Eye (tissue), 1 donor: ENCODE results near the gene PHRF1.

Source experiments
- DNase-seq: peaks from one replicate; pipeline ENCODE4 v3.0.0-alpha.2; 2015

PHRF1 gene

DNA sequence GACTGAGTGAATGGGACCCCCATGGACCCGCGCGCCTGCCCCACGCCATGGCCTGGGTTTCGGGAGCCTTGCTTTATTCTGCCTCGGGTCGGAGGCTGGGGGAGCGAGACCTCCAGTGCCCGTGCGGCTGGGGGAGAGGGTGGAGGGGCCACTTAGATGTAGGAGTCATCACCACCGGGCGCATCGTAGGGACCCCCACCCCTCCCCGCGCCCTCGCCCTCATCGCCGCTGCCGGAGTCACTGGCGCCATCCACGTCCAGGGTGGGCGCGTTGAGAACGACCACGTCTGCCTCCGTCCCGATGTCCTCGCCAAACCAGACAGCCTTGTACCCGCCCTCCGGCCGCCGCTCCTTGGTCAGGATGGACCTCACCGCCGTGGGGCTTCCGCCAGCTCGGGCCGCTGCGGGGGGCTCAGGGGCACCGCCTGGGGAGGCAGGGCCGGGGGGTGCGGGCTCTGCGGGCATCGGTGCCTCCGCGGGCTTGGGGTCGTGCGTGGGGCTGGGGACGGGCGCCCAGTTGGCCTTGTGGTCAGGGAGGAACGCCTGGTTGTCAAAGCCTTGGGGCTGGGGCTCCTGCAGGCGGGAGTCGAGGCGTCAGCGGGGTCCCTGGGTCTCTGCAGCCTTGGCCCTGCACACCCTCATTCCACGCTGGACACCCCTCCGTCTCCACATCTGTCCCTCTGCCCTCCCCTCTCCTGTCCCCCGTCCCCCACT lies 41.1 kb downstream of the PHRF1 start:
- DNase-seq: no peak

DNA sequence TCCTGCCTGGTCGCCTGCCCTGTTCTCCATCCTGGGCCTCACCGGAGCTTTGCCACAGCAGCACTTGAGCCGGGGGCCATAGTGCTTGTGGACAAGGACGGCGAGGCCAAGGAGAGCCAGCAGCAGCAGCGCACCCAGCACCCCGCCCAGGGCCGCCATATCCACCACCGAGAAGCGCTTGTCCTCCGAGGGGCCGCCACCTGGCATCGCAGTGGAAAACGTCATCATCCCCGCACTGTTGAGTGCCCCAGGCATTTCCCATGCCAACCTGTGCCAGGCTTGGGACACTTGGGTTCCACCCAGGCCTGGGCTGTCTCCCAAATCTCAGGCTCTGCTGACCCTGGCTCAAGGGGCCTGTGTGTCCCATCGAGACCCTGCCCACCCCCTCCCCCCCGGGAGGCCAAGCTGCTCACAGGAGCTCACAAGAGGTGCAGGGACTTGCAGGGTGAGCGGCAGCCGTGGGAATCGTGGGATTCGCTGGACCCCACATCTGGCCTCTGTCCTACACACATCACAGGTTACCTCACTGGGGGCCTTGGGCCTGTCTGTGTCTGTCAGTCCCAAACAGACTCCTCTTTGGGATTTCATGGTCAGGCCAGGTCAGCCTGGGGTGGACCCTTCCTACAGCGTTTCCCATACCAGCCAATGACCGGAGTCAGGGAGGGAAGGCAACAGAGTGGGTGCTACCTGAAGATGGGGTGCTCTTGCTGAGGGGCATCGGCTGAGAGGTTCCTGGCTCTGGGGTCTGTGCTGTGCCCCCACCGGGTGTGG lies 41.8 kb downstream of the PHRF1 start:
- no peak for DNase-seq

DNA sequence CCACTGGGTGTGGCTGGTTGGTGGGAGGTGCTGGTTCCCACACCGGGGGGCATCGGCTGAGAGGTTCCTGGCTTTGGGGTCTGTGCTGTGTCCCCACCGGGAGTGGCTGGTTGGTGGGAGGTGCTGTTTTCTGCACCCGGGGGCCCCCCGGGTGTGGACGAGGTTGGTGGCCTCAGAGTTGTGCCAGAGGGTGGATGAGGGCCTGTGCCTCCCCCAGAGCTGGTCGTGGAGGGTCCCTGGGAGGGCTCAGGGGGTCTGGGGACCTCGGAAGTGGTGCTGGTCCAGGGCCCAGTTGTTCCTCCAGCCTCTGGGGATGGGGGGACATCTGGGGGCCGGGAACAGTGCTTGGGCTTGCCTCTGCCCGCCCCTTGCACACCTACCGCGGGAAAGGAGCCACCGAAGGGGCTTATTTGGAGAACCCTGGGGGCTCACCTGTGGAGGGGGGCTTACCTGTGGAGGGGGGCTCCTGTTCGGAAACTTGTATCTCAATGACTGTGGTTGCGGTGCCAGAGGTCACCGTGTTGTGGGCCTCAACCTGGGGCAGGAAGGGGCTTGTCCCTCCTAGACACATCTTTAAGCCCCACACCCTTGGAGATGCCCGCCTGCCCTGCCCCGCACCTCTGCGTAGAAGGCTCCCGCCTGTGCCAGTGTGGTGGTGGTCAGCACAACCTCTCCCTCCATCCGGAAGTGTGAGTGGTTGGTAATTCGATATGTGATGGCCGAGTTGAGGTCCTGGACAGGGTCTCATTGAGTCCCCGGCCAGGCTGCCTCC lies 42.8 kb downstream of the PHRF1 start:
- DNase-seq: no peak

DNA sequence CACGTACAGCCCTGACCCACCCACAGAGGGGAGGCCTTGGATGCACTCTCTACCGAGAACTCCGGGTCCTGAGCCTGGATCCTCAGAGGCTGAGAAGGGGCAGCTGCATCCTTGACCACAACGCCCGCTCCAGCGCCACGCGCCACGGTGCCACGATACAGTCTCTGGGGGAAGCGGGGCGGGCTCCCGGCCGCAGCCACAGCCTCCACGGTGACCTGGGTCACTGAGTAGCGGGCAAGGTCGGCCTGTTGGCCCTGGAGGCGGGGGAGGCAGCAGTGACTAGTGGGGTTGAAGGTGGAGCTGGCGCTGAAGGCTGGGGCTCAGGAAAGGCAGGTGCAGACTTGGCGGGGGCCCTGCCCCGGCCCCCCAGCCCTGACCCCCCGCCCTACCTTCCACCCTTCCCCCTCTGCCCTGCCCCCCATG lies 43.4 kb downstream of the PHRF1 start:
- no peak for DNase-seq

DNA sequence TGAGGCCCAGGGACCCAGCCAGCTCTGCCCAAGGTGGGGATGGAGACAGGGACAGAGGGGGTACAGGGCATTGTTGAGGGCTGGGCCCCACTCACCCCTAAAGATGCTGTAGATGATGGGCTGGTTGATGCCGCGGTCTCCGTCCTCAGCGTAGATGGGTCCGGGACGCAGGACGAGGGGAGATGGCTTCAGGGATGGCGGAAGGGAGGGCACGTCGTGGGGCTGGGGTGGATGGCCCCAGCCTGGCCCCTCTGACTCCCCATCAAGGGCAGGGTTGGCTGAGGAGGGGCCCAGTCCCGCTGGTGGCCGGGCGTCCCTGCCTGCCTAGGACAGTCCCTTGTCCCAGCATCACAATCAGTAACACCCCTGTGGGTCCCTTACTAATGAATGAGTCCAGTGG lies 43.9 kb downstream of the PHRF1 start:
- DNase-seq: no peak

DNA sequence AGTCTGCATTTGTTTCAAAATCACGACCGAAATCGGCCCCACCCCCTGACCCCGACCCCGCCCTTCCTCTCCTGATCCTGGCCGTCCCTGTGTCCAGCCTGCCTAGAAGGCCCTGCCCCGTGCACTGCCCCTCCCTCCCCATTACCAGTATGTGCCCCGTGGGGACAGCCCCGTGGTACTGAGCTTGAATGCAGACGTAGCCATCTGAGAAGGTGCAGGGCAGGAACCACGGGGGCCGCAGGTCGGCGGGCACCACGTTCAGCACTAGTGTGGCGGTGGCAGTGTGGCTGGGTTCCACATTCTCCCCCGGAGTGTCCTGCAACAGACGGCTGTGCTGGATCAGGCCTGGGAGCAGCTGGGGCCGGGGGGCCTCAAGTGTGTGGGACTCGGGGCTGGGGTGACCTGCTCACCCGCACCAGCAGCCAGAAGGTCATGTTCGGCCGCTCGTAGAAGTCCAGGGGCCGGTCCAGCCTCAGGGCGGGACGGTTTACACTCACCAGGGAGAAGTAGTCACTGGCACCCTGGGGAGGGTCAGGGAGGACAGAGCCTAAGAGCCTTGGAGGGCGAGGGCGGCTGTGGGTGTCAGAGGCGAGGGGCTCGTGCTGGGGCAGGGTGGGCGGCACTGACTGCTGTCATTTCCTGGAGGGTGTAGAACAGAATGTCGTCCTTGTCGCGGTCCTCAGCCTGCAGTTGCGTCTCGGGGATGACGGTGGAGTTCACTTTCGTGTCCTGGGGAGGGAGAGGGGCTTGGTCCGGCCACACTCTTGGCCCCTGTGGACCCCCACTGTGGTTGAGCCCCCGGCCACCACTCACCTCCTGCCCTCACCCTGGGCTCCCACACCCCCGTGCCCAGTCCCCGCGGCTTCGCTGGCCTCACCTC lies 44.9 kb downstream of the PHRF1 start:
- no peak for DNase-seq

DNA sequence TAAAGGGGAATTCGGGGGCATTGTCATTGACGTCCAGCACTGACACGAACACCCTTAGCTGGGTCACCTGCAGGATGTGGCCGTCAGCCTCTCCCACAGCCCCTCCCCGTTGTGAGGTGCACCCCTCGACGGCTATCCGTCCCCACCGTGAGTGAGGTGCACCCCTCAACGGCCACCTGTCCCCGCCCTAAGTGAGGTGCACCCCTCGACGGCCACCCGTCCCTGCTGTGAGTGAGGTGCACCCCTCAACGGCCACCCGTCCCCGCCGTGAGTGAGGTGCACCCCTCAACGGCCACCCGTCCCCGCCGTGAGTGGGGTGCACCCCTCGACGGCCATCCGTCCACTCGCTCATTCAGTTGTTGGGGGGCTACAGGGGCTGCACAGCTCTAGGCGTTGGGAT lies 45.6 kb downstream of the PHRF1 start:
- no peak for DNase-seq

DNA sequence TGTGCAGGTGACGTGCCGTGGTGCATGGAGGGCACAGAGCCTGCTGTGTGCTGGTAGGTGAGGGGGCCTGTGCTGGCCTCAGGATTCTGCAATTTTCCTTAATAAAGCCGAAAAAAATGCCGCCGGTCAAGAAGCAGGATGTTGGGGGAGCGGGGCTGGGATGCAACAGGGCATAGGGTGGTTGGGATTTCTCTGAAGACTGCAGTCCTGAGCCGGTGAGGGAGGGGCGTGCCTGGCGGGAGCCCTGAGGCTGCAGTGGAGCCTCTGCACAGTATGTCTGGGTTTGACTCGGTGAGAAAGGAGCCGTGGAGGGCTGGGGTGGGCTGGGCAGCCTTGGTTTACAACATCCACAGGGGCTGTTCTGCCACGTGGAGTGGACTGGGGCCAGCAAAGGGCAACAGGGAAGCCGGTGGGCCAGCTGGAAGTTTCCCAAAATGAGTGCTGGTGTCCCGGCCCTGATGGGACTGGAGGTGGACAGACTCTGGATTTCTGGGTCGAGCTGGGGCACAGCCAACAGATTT lies 47.1 kb downstream of the PHRF1 start:
- DNase-seq: no peak

DNA sequence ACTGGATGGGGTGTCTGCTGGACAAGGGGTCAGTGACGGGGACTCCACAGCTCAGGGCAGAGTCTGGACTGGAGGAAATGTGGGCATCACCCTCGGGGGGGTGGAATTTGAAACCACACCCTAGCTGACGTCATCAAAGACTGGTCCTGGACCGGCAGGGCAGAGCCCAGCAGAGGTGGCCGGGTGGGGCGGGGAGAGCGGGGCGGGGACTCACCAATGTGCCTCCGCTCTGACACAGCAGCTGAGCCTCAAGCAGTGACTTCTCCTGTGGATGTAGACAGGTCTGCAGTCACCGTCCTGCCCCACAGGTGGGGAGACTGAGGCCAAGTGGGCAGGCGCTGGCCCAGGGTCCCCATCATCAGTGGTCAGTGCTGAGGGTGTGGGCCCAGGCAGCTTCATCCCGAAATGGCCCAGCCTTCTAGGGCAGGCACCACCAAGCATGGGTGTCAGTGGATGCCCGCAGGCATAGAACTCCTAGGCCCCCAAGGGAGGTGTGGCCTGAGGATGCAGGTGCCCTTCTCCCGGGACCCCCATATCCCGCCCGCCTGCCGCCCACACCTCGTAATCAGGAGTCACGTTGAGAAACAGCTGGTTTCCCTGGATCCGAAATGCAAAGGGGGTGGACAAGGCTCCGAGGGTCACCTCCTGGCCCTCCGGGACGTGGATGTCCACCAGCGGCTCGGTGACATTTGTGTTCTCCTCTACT lies 47.9 kb downstream of the PHRF1 start:
- no peak for DNase-seq

DNA sequence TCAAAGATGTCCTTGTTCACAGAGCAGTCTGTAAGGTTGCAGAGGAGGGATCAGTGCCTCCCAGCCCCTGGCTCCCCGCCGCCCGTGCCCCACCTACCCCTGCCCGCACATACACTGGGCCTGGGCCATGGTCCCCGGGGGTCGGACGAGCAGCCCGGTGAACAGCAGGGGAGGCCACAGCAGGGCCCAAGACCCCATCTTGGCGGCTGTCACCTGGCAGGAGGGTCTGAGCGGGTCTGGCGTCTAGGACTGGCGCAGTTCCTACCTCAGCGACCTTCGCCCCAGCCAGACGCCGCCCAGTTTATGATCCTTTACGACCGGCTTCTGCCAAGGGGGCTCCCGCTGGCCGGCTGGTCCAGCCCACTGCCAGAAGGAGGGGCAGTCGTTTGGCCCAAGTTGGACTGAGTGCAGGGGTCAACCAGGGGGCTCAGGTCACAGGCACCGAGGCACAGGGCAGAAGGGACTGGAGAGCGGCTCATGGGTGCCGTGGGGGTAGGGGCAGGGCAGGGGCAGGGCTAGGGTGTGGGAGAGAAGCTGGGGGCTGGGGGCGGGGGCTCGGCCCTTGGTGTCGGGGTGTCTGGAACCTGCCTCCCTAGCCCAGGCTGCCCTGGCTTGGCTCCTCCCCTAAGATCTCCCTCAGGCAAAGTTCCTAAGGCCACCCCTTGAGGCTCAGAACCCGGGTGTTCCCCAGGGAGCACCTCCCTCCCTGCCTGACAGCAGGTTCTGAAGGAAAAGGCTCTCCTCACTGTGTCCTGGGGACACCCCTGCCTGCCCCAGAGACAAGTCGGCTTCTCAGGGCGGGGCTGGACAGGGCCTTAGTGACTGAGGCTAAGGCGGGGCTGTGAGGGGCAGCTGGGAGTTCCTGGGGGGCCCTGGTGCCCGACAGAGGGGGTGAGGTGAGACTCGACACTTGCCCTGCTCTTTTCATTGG lies 48.7 kb downstream of the PHRF1 start, which contains the start of gene CDHR5:
Gene CDHR5, minus strand, starts transcription at position 251 of the 931 bp plus-strand sequence. Its CDS starts 53 bp downstream, at position 198.
- no peak for DNase-seq

DNA sequence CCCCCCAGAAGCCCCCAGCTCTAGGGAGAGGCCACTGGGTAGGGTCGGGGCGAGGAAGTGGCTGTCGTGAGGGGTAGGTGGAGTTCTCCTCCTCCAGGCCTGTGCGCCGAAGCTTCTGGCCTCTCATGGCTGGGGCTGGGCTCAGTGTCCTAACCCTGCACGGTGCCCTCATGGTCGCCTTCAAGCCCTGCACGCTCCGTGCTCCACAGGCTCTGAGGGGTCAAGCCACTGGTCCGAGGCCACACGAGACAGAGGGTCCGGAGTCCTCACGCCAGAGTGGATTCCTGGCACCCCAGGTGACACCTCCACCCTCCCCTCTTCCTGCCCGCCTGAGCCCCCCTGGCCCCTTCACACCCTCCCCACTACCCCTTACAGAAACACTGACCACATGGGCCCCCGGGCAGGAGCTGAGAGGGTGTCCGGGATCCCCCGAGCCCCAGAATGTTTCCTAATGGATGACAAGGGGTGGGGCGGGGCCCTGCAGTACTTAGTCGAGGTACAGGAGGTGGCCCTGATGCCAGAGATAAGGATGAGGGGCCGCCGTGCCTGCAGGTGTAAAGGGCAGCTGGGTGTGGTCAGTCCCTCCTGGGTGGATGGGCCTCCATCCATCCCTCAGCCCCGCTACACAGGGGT lies 49.5 kb downstream of the PHRF1 start:
- DNase-seq: no peak

DNA sequence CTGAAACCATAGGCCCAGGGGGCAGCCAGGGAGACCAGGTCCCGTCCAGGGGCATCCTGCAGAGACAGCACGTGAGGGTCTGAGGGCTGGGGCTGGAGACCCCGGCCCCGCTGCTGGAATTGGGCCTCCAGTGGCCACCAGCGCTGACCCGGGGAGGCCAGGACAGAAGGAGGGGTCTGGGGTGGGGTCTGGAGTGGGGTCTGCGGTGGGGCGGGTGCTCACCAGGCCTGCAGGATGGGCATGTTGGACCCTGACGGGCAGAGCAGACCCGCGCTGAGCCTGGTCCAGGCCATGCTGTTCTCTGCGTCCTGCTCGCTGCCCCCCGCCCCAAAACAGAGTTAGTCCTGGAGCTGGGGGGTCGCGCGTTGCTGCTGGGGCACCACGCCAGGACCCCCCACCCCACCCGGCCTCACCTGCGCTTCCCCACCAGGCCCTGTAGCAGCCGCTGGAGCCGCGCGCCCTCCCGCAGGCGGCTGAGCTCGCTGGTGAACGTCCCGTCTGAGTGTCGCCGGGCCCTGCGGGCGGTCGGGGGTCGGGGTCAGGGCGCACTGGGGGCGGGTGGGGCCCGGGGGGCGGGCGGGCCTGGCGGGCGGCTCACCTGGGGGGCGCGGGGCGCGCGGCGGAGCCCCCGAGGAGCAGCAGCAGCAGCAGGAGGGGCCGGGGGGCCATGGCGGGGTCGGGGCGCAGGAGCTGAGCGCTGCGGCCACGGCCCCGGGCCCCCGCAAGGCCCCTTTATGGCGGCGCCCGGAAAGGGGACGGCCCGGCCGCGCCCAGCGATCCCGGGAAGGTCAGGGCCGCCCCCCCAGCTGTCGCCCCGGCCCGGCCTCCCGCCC lies 50.4 kb downstream of the PHRF1 start, which contains the start of gene SCT:
Gene SCT, minus strand, starts transcription at position 707 of the 833 bp plus-strand sequence. Its CDS starts 38 bp downstream, at position 669.
- no peak for DNase-seq

DNA sequence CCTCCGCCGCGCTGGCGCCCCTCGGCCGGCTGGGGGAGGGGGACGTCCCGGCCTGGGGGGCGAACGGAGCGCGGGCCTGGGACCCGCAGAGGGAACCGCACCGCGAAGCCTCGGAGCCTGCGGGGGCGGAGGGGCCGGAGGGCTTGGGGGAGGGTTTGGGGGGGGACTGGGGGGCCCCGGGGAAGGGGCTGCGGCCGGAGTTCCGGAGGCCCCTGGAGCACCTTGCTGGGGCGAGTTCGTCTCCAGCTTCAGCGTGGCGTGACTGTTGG lies 51.0 kb downstream of the PHRF1 start:
- no peak for DNase-seq

DNA sequence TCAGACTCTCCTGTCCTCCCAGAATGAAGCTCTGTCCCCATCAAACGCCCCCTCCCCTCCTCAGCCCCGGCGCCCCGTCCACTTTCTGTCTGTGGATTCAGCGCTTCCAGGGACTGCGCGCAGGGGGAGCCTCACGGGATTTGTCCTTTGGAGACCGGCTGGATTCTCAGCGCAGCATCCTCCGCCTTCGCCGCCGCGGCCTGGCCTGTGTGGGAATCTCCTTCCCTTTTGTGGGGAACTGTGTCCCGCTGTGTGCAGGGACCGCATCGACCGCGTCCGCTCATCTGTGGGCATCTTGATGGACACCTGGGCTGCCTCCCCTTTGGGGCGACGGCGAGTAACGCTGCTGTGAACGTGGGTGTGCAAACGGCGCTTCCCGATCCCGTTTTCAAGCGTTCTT lies 51.8 kb downstream of the PHRF1 start:
- no peak for DNase-seq

DNA sequence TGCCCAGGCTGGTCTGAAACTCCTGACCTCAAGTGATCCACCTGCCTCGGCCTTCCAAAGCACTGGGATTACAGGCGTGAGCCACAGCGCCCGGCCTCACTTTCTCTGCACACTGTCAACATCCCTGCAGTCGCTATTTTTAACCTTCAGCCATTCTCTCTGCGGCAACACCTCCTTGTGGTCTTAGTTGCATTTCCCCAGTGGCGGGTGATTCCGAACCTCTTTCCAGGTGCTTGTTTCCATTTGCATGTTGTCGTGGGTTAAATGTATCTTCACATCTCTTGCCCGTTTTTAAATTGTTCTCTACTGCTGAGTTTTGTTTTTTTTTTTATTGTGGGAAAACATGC lies 52.9 kb downstream of the PHRF1 start:
- no peak for DNase-seq

DNA sequence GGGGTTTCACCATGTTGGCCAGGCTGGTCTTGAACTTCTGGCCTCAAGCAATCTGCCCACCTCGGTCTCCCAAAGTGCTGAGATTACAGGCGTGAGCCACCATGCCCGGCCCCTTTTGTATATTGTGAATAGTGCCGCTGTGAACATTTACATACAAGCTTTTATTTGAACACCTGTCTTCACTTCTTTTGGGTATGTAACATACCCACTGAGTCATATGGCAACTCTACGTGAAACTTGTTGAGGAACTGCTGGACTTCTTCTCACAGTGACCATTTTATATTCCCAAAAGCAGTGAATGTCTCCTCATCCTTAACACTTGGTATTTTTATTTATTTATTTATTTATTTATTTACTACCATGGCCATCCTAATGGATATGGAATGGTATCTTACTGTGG lies 54.6 kb downstream of the PHRF1 start:
- no peak for DNase-seq

DNA sequence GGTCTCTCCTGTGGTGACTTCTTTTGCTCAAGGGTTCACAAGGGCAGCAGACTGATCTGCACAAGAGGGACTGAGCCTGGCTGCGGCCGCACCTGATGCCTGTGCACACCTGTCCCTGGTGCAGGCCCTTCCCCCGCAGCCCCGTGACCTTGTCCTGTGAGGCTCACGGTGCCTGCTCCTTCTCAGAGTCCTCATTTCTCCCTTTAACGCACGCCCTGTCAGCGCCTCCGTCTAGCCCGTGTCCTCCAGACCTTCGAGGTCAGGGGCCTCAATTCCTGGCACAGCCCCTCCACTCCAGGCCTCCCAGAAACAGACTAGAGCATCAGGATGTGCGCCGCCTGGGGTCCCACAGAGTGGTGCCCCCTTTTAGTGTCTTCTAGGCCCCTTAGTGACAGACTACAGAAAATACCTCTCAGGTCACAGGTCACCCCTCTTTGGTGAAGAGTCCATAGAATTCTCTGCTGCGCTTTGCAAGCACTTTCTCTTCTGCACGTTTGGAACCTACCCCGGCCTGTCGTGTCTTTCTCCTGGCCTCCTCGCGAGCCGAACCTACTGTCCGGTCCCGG lies 59.8 kb downstream of the PHRF1 start:
- no peak for DNase-seq

DNA sequence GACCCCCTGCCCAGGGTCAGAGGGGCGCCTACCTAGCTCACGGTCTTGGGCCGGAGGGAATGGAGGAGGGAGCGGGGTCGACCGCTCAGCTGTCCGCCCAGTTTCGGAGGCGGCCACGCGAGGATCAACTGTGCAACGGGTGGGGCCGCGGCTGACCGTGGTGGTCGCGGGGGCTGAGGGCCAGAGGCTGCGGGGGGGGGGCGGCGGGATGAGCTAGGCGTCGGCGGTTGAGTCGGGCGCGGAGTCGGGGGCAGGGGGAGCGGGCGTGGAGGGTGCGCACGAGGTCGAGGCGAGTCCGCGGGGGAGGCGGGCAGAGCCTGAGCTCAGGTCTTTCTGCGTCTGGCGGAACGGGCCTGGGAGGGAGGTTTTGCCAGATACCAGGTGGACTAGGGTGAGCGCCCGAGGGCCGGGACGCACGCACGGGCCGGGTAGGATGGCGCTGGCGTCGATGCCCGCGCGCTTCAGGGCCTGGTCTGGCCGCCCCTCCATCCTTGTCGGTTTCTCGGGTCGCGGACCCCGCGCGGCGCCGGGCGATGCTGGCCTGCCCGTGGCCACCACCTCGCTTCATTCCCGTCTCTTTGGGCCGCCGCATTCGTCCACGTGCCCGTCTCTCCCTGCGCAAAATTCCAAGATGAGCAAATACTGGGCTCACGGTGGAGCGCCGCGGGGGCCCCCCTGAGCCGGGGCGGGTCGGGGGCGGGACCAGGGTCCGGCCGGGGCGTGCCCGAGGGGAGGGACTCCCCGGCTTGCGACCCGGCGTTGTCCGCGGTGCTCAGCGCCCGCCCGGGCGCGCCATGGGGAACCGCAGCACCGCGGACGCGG lies 60.5 kb downstream of the PHRF1 start, which contains the start of gene DRD4:
Gene DRD4, plus strand, starts transcription at position 759 of the 822 bp plus-strand sequence. Its CDS starts 36 bp downstream, at position 795.
- peak; percentile 52 for DNase-seq
